HG03103 (cell line): Measurements from ENCODE around the gene OR2A5.
"Not testable (repeated sequence)": the region's sequence is repeated elsewhere in the genome, so short reads cannot be mapped to it uniquely, and the experiment has no call there.

Source experiments
- ATAC-seq: cut with Tn5 transposase; IDR thresholded peaks from one replicate; pipeline ENCODE4 v1.9.1; 2021; ENCODE audit warnings: low read depth; ENCODE audit not compliant: unreplicated experiment

OR2A5 gene

GRCh38 chr7:144032985-144033709 is 15.6 kb upstream of the OR2A5 start:
- ATAC-seq: no peak

GRCh38 chr7:144035385-144035784 is 13.4 kb upstream of the OR2A5 start:
- no peak for ATAC-seq

GRCh38 chr7:144036302-144036885 is 12.4 kb upstream of the OR2A5 start:
- ATAC-seq: no peak

- no peak for ATAC-seq
Observed at GRCh38 chr7:144037414-144038035, 11.2 kb upstream of the OR2A5 start.

DNA sequence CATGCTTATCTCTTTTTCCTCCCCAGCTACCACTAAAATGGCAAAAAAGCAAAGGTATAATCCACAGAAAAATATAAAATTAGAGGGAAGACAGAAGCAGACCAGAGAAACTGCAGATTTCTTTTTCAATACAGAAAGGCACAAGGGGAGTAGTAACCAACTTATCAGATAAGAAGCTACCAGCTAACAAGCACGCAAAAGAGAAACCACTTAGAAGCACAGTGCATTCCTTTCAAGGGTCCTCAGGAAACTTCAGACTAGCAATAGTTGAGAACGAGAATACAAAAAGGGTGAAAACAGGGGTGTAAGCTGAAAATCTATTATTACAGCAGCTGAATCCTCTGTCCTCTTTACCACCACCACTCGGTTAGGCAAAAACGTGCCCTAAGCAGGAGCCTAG is 9.9 kb upstream of the OR2A5 start:
- ATAC-seq: no peak

GRCh38 chr7:144049491-144049890 is 743 bp downstream of the OR2A5 start:
- ATAC-seq: no peak

DNA sequence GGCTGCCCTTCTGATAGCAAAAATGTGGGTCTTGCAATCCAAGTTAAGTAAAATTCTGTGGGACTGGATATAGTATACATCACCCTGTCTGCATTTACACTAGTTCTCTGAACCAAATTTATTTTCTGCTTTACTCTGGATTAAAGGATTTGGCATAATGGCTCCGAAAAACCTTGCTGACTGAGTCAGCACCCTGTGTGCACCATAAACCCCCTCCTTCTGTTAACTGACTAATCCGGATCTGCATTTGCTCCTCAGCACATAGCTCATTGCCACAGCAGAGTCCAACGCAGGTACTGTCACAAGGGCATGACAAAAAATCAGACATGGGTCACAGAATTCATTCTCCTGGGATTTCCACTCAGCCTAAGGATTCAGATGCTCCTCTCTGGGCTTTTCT is 1.3 kb downstream of the OR2A5 start:
- no peak for ATAC-seq

- ATAC-seq: not testable (repeated sequence)
Observed at GRCh38 chr7:144050884-144051283, 2.1 kb downstream of the OR2A5 start.

DNA sequence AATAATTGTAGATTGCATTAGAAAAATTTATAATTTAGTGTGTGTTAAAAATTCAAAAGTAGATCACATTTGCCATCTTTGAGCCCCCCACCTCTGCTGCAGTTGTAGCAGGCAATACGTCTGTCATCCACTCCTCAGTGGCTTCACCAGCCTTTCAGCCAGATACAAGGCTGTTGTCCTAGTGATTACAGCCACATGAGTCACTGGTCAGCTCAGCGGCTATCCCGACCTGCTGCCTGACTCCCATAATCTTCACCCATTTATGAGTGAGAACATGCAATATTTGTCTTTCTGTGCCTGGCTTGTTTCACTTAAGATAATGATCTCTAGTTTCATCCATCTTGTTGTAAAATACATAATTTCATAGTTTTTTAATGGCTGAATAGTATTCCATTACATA is 9.2 kb downstream of the OR2A5 start:
- ATAC-seq: no peak

DNA sequence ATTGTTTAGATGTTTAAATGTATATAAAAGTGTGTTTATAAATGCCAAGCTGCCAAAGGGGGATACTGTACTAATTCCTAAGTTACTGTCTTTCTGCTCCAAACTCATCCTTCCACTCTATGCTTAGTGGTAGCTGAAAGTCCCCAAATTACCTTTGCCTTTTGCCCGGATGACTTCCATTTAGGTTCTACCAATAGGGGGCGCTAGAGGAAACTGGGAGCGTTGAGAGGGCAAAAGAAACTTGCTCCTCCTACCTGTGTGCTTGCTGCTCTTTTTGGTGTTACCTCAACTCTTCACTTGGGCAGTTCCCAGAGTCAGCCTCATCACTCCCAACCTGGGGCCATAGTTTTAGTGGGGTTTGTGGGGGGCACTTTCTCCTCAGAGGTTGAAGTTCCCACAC is 15.0 kb downstream of the OR2A5 start:
- ATAC-seq: no peak

DNA sequence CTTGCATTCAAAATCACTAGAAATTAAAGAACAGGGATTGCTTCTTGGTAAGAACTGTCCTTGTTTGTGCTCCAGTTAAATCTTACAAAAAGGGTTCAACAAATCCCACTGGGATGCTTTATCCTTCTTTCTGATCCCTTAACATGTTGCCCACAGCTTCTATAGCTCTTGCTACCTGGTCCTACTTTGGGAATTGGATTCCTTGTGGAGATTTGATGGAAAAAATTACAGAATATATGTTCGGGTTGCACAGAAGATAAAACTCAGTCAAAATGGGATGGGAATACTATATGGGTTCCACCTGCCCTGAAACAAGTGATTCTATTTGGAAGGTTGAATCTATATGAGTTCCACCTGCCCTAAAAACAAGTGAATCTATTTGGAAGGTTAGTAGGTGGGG is 20.8 kb downstream of the OR2A5 start, which contains the start of gene OR2A25:
TSS of gene OR2A25 (plus strand) at position 301 of the 400 bp plus-strand sequence. CDS start 4,409 bp downstream, outside the sequence.
- ATAC-seq: no peak

- no peak for ATAC-seq
Observed at GRCh38 chr7:144069953-144070352, 21.2 kb downstream of the OR2A5 start.

- ATAC-seq: no peak
Observed at GRCh38 chr7:144074374-144074773, 25.6 kb downstream of the OR2A5 start.

DNA sequence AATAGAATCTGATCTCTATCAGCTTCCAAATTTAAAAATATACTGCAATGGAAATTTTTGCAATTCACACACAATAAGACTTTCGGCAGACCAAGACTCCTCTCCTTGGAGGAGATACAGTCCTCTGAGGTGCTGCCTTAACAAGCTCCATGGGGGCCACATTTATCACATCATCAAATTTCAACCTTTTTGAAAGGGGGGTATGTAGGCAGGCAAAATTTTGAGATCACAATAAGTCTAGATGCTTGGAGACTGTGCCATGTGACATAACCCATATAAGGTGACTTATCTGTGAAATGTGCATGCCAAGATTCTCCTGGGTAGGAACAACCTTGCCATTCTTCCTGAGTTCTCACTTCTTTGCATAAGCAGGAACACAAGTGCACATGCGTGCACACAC is 37.2 kb downstream of the OR2A5 start, which contains the start of gene OR2A12:
TSS of gene OR2A12 (plus strand) at position 301 of the 400 bp plus-strand sequence. CDS start 8,830 bp downstream, outside the sequence.
- no peak for ATAC-seq

- ATAC-seq: no peak
Observed at GRCh38 chr7:144086730-144087129, 38.0 kb downstream of the OR2A5 start.

DNA sequence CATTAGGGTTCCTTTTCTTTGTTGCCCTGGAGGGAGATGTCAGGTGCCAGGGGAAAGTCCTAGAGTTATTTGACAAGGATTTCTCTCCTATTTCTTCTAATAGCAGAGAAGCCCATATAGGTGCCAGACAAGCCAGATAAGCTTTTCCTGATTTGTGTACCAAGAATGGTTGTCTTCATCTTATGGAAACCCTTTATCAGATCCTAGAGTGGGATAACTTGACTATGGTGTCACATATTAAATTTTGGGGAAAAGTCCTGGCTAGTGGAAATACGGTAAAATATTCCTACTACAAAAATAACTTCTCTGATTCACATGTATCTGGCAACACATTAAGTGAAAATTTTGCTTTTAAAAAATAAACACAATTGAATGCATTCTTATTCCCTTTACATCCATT is 38.5 kb downstream of the OR2A5 start:
- ATAC-seq: no peak

DNA sequence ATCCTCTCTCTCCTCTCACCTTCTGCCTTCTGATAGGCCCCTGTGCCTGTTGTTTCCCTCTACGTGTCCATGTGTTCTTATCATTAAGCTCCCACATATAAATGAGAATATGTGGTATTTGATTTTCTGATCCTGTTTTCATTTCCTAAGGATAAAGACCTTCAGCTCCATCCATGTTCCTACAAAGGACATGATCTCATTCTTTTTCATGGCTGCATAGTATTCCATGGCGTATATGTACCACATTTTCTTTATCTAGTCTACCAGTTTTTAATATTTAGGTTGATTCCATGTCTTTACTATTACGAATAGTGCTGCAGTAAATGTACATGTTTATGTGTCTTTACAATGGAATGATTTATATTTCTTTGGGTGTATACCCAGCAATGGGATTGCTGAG is 41.9 kb downstream of the OR2A5 start:
- no peak for ATAC-seq

GRCh38 chr7:144098776-144099175 is 50.0 kb downstream of the OR2A5 start:
- no peak for ATAC-seq

DNA sequence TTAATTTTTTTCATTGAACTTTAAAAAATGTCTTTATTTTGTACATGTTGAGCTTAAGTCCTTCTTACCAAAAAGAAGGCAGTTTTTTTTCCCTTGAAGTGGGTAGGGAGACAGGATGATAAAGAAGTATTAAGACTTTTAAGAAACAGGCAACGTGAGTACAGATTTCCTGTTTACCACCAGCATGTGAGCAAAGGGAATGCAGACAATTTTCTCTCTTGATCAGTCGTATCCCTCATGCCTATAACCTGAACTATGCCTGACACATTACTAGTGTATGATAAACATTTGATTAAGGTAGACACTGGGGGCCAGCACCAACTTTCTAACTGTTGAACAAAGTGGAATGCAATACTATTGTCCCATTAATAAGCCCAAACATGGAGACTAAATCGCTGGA is 51.9 kb downstream of the OR2A5 start:
- ATAC-seq: no peak

DNA sequence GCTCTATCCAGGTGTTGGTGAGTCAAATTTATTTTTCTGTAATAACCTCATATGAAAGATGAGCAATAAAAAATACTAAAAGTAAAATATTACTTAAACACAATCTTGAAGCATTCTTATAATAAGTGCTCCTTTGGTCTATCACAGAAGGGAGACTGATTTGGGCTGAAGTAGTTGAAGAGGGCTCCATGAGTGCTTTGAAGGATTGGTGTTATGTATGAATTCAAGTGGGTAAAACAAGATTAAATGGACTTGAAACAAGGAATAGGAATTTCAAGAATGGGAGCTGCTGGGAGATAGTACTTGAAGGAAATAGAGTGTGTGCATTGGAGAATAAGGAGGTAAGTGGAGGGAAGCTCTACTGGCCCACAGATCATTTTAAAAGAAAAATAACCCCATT is 53.3 kb downstream of the OR2A5 start:
- no peak for ATAC-seq

GRCh38 chr7:144105211-144105610 is 56.5 kb downstream of the OR2A5 start:
- ATAC-seq: no peak
